HepG2 (cell line): ENCODE results near the gene TSC22D1. TPM values are rescaled to one million over a fixed set of nuclear protein-coding genes. Genes with fewer than 3 reads are reported as not detected.

Source experiments
- ATAC-seq: fragments of 200-7000 bp; cut with Tn5 transposase; 3 replicates; pipeline ENCODE4 v1.9.1; 2020; ENCODE audit warnings: mild to moderate bottlenecking, moderate library complexity
- BruUV-seq: library from RNA; stranded (reverse); fragments of 400-500 nt; replicated peaks from 2 replicates; lab custom pipeline; 2021; lab: Mats Ljungman, UMichigan
- CTCF ChIA-PET: fragments of 300-600 bp; formaldehyde crosslinking; extraction: SDS; loops from one replicate; lab custom pipeline; 2021; ENCODE audit warnings: low total read pairs, inconsistent platforms, low intra/inter-chr PET ratio; lab: Yijun Ruan, JAX
- POLR2A ChIA-PET: fragments of 350-600 bp; sonication (Branson Sonifier 250); formaldehyde crosslinking; loops from one replicate; lab custom pipeline; 2020; ENCODE audit warnings: antibody characterized with exemption, inconsistent platforms; lab: Yijun Ruan, JAX
- DNase-seq: peaks from one replicate; pipeline ENCODE4 v3.0.0-alpha.2; 2015; ENCODE audit warnings: low spot score
- FAIRE-seq: peaks from 3 replicates; lab custom pipeline; 2011; peaks lifted over from hg19 to GRCh38; lab: Jason Lieb, UNC
- H2AFZ ChIP-seq: one replicate; pipeline ENCODE4 v1.6.1; 2011; ENCODE audit warnings: low read length, inconsistent platforms
- H3K27ac ChIP-seq: fragments of 300-600 bp; 3 replicates; pipeline ENCODE4 v1.8.0; 2011; ENCODE audit warnings: mixed run types, mild to moderate bottlenecking, mixed read lengths, low read length, inconsistent platforms; ENCODE audit not compliant: insufficient read depth; ENCODE audit errors: extremely low read length
- H3K27me3 ChIP-seq, 2 experiments: fragments of 200-600 bp in 1 of 2; 2 replicates in 1 of 2; 3 replicates in 1 of 2; pipeline versions ENCODE4 v1.6.0 to v1.8.0; 2011; ENCODE audit warnings: low read length in 2 of 2, mild to moderate bottlenecking in 2 of 2, moderate library complexity in 2 of 2, inconsistent platforms in 1 of 2; ENCODE audit not compliant: insufficient read depth in 2 of 2, control insufficient read depth in 1 of 2
- H3K36me3 ChIP-seq, 2 experiments: fragments of 200-600 bp in 1 of 2; replicated peaks in 1 of 2; 2 replicates in 1 of 2; 3 replicates in 1 of 2; pipeline versions ENCODE4 v1.5.1 to v1.8.0; 2011; ENCODE audit warnings: low read length in 2 of 2, inconsistent platforms in 1 of 2; ENCODE audit not compliant: insufficient read depth in 2 of 2, control insufficient read depth in 1 of 2
- H3K4me1 ChIP-seq: 2 replicates; pipeline ENCODE4 v1.5.1; 2012; ENCODE audit warnings: low read length, inconsistent platforms; ENCODE audit not compliant: insufficient read depth
- H3K4me2 ChIP-seq: 2 replicates; pipeline ENCODE4 v1.6.0; 2011; ENCODE audit warnings: low read depth, low read length, inconsistent platforms
- H3K4me3 ChIP-seq, 3 experiments: fragments of 200-600 bp in 1 of 3; sonication (generic), shearing (Covaris generic) in 1 of 3; replicated peaks in 1 of 3; 2 replicates each; pipeline ENCODE4 v1.5.1; 2011 to 2016; ENCODE audit warnings: low read length in 3 of 3, inconsistent platforms in 2 of 3, low read depth in 2 of 3, mild to moderate bottlenecking in 2 of 3, control low read depth in 1 of 3, mixed read lengths in 1 of 3; ENCODE audit not compliant: insufficient read depth in 1 of 3
- H3K79me2 ChIP-seq: one replicate; pipeline ENCODE4 v1.6.1; 2011; ENCODE audit warnings: low read length, inconsistent platforms; ENCODE audit not compliant: insufficient read depth
- H3K9ac ChIP-seq: 2 replicates; pipeline ENCODE4 v1.6.0; 2011; ENCODE audit warnings: mild to moderate bottlenecking, low read depth, low read length, inconsistent platforms; ENCODE audit not compliant: insufficient read depth
- H3K9me3 ChIP-seq: 2 replicates; pipeline ENCODE4 v1.5.1; 2012; ENCODE audit warnings: mild to moderate bottlenecking, low read length
- H4K20me1 ChIP-seq: 2 replicates; pipeline ENCODE4 v1.6.0; 2011; ENCODE audit warnings: inconsistent platforms, mild to moderate bottlenecking, low read length, moderate library complexity; ENCODE audit not compliant: insufficient read depth
- CENPT ChIP-seq: sonication (generic); formaldehyde crosslinking; IDR thresholded peaks from 2 replicates; pipeline ENCODE4 v1.8.0; 2022; ENCODE audit warnings: low read depth, mild to moderate bottlenecking, moderate library complexity, missing genetic modification reagents
- DNMT1 ChIP-seq: sonication (generic); formaldehyde crosslinking; IDR thresholded peaks from 2 replicates; pipeline ENCODE4 v1.5.1; 2020; ENCODE audit warnings: mild to moderate bottlenecking, missing genetic modification reagents
- ERF ChIP-seq: IDR thresholded peaks from 2 replicates; pipeline ENCODE4 v1.6.1; 2018; ENCODE audit warnings: missing biosample characterization, missing genetic modification reagents
- GATAD1 ChIP-seq: IDR thresholded peaks from 2 replicates; pipeline ENCODE4 v1.6.1; 2016; ENCODE audit warnings: missing genetic modification reagents, missing compliant biosample characterization
- NFE2 ChIP-seq: sonication (generic); formaldehyde crosslinking; IDR thresholded peaks from 2 replicates; pipeline ENCODE4 v1.4.0; 2020; ENCODE audit warnings: missing genetic modification reagents
- PPARG ChIP-seq: conservative IDR thresholded peaks from 2 replicates; pipeline ENCODE4 v1.6.1; 2016; ENCODE audit warnings: missing biosample characterization, missing genetic modification reagents
- RCOR2 ChIP-seq: IDR thresholded peaks from 2 replicates; pipeline ENCODE4 v1.6.1; 2016; ENCODE audit warnings: missing biosample characterization, missing genetic modification reagents
- TFAP4 ChIP-seq: sonication (generic); IDR thresholded peaks from 2 replicates; pipeline ENCODE4 v1.6.1; 2016; ENCODE audit warnings: low read depth, borderline replicate concordance
- ZMYM2 ChIP-seq: sonication (generic); formaldehyde crosslinking; IDR thresholded peaks from 2 replicates; pipeline ENCODE4 v1.8.0; 2022; ENCODE audit warnings: mild to moderate bottlenecking, missing genetic modification reagents
- ZNF124 ChIP-seq: sonication (generic); formaldehyde crosslinking; IDR thresholded peaks from 2 replicates; pipeline ENCODE4 v1.4.0; 2020; ENCODE audit warnings: missing genetic modification reagents
- ZNF275 ChIP-seq: sonication (generic); formaldehyde crosslinking; IDR thresholded peaks from 2 replicates; pipeline ENCODE4 v1.8.0; 2022; ENCODE audit warnings: missing genetic modification reagents, mild to moderate bottlenecking, inconsistent platforms, borderline replicate concordance
- ZNF354B ChIP-seq: sonication (generic); formaldehyde crosslinking; IDR thresholded peaks from 2 replicates; pipeline ENCODE4 v1.8.0; 2022; ENCODE audit warnings: mild to moderate bottlenecking, missing genetic modification reagents
- ZNF574 ChIP-seq: sonication (generic); formaldehyde crosslinking; IDR thresholded peaks from 2 replicates; pipeline ENCODE4 v1.4.0; 2020; ENCODE audit warnings: missing genetic modification reagents
- ZNF619 ChIP-seq: sonication (generic); formaldehyde crosslinking; IDR thresholded peaks from 2 replicates; pipeline ENCODE4 v1.4.0; 2020; ENCODE audit warnings: mild to moderate bottlenecking, missing genetic modification reagents
- ZNF639 ChIP-seq: conservative IDR thresholded peaks from 2 replicates; pipeline ENCODE4 v1.6.1; 2018; ENCODE audit warnings: missing genetic modification reagents
- ZNF691 ChIP-seq: sonication (generic); formaldehyde crosslinking; IDR thresholded peaks from 2 replicates; pipeline ENCODE4 v1.4.0; 2020; ENCODE audit warnings: missing genetic modification reagents, low read depth, mild to moderate bottlenecking, borderline replicate concordance
- ZNF747 ChIP-seq: sonication (generic); formaldehyde crosslinking; IDR thresholded peaks from 2 replicates; pipeline ENCODE4 v1.8.1; 2023; ENCODE audit warnings: missing genetic modification reagents, mild to moderate bottlenecking, borderline replicate concordance
- ZNF878 ChIP-seq: sonication (generic); formaldehyde crosslinking; IDR thresholded peaks from 2 replicates; pipeline ENCODE4 v1.8.1; 2023; ENCODE audit warnings: mild to moderate bottlenecking, missing genetic modification reagents, moderate library complexity
- WGBS: methylation state at CpG from one replicate; pipeline ENCODE4 v1.1.6; 2017; ENCODE audit warnings: low lambda C conversion rate; 5-methylcytosine and 5-hydroxymethylcytosine counted together
- in situ Hi-C: cut with HindIII; loops from 2 replicates; pipeline ENCODE4 v1.10.0; 2017; ENCODE audit warnings: low pct_unique_long_range_greater_than_20kb; ENCODE audit not compliant: extremely low pct_ligation_motif_present
- intact Hi-C: fragments of 100-400 bp; cut with micrococcal nuclease; formaldehyde crosslinking; loops from one replicate; pipeline ENCODE4 v1.10.0; 2022; ENCODE audit not compliant: unreplicated experiment
- polyA plus RNA-seq, 8 experiments: library from polyadenylated mRNA; depleted of rRNA in 3 of 8; stranded (reverse) in 7 of 8; unstranded in 1 of 8; fragments of >200 nt; fragmentation: Illumina TruSeq in 4 of 8; extraction: Trizol in 4 of 8; gene quantifications; 2 replicates each; pipeline versions ENCODE4 v1.2.1 to v1.2.3, GENCODE V29; 2011 to 2016; ENCODE audit warnings: low read depth in 4 of 8, missing spikeins in 1 of 8, mixed read lengths in 1 of 8; ENCODE audit not compliant: insufficient read depth in 1 of 8
- total RNA-seq, 5 experiments: library from RNA; depleted of rRNA; stranded (reverse); fragments of >200 nt; fragmentation: Illumina TruSeq; extraction: Trizol; gene quantifications; 2 replicates each; pipeline ENCODE4 v1.2.3, GENCODE V29; 2016; ENCODE audit warnings: low read depth in 1 of 5

Gene TSC22D1
- total and polyA plus RNA-seq, 2 of the 13 experiments (the other 11 are each of a cell fraction or from before 2014, with no cell fraction given), result 18.4 to 35.7 TPM

GRCh38 chr13:44468874-44469273 lies 107.3 kb downstream of the TSC22D1 start:
- Histone ChIP-seq H3K9ac (no peak overlapping the region), H3K79me2 (no peaks in the 10 kb centered on the region), H3K9me3 (no peaks in the 10 kb centered on the region), H3K4me2 (no peak overlapping the region), H4K20me1 (no peaks in the 10 kb centered on the region), H3K4me3 (no peak overlapping the region), H3K4me1 (no peaks in the 10 kb centered on the region), H3K27me3 (no peaks in the 10 kb centered on the region), H2AFZ (no peak overlapping the region), H3K27ac (no peak overlapping the region), H3K36me3 (no peaks in the 10 kb centered on the region)
- DNase-seq (no peak), FAIRE-seq (no peak), ATAC-seq (no peak)
- ChIA-PET POLR2A (no interaction called here), CTCF (interaction anchor here (2.9 kb wide), 1 partner anchor 563 kb away, joined by 22 read pairs; no protein-coding TSS in a partner anchor)
- 98% methylated on average over 3 of the region's 3 CpGs for WGBS
- in situ Hi-C loops (no loop called here), intact Hi-C loops (no loop called here)
- BruUV-seq, result no TSS peak
- no peak for TF ChIP-seq ZNF747 (CRISPR knock-in tag)
- TF ChIP-seq ZNF124 (CRISPR knock-in tag), result no peak
- no peak for TF ChIP-seq GATAD1
- TF ChIP-seq TFAP4, result no peak
- no peak for TF ChIP-seq ZNF878
- TF ChIP-seq ZMYM2 (CRISPR knock-in tag), result no peak
- no peak for TF ChIP-seq ZNF639 (CRISPR knock-in tag)
- no peak for TF ChIP-seq ZNF574
- TF ChIP-seq ZNF619 (CRISPR knock-in tag), result no peak
- TF ChIP-seq CENPT (CRISPR knock-in tag), result no peak
- TF ChIP-seq NFE2 (CRISPR knock-in tag), result no peak
- TF ChIP-seq ZNF354B (CRISPR knock-in tag), result no peak
- no peak for TF ChIP-seq PPARG (CRISPR knock-in tag)
- no peak for TF ChIP-seq ZNF691 (CRISPR knock-in tag)
- TF ChIP-seq ZNF275, result no peak
- no peak for TF ChIP-seq RCOR2 (CRISPR knock-in tag)
- TF ChIP-seq ERF (CRISPR knock-in tag), result no peak
- TF ChIP-seq DNMT1 (CRISPR knock-in tag), result no peak
